Fibroblast of pulmonary artery (primary cell): ENCODE measurements around the gene HSPG2.
"Not testable (repeated sequence)": the region's sequence is repeated elsewhere in the genome, so short reads cannot be mapped to it uniquely, and the experiment has no call there.

Experiments used
- DNase-seq: peaks from one replicate; pipeline ENCODE4 v3.0.0-alpha.2; 2010; ENCODE audit warnings: low read depth
- H3K4me3 ChIP-seq: replicated peaks from 2 replicates; pipeline ENCODE4 v1.5.1; 2011; ENCODE audit warnings: low read depth, mild to moderate bottlenecking, control low read depth, low read length, moderate library complexity
- TF ChIP-seq, protein P1 (sequence below): IDR thresholded peaks from 2 replicates; pipeline ENCODE4 v1.5.1; 2011; ENCODE audit warnings: mild to moderate bottlenecking, control low read depth, low read length, inconsistent platforms; ENCODE audit errors: missing control alignments

Gene HSPG2

DNA sequence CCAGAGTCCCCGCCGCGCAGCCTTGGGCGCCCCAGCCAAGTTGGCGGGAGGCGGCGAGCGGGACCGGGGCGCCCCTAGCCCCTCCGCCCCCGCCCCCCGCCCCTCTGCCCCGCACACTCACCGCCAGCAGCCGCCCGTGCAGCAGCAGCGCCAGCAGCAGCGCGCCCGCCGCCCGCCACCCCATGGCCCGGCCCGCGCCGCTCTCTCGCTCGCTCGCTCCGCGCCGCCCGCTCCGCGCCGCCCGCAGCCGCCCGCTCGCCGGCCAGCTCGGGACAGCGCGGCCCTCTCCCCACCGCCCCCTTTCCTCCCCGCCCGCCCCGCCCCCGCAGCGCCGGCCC is at the start of gene HSPG2:
Gene HSPG2 (minus strand): TSS at position 277 of the 338 bp plus-strand sequence. CDS start 93 bp downstream, at position 184.
- TF ChIP-seq, protein P1, sequence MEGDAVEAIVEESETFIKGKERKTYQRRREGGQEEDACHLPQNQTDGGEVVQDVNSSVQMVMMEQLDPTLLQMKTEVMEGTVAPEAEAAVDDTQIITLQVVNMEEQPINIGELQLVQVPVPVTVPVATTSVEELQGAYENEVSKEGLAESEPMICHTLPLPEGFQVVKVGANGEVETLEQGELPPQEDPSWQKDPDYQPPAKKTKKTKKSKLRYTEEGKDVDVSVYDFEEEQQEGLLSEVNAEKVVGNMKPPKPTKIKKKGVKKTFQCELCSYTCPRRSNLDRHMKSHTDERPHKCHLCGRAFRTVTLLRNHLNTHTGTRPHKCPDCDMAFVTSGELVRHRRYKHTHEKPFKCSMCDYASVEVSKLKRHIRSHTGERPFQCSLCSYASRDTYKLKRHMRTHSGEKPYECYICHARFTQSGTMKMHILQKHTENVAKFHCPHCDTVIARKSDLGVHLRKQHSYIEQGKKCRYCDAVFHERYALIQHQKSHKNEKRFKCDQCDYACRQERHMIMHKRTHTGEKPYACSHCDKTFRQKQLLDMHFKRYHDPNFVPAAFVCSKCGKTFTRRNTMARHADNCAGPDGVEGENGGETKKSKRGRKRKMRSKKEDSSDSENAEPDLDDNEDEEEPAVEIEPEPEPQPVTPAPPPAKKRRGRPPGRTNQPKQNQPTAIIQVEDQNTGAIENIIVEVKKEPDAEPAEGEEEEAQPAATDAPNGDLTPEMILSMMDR, result no peak
- peak within 1 kb of the TSS; percentile 65 for H3K4me3 ChIP-seq

DNA sequence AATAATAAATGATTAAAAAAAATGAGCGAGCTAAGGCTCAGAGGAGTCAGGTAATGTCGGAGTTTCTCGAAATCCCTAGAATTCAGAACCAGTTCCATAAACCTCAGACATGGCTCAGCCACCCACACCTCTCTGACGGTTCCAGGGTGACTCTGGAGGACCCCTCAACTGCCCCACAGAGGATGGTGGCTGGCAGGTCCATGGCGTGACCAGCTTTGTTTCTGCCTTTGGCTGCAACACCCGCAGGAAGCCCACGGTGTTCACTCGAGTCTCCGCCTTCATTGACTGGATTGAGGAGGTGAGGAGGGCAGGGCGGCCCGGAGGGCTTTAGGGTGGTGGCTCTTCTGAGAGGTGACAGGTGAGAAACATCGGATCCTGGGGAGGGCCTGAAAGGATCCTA is 49.3 kb upstream of the HSPG2 start:
- not testable (repeated sequence) for H3K4me3 ChIP-seq, DNase-seq

More for the DNA sequence above, at the start of gene HSPG2:
- no peak for DNase-seq

DNA sequence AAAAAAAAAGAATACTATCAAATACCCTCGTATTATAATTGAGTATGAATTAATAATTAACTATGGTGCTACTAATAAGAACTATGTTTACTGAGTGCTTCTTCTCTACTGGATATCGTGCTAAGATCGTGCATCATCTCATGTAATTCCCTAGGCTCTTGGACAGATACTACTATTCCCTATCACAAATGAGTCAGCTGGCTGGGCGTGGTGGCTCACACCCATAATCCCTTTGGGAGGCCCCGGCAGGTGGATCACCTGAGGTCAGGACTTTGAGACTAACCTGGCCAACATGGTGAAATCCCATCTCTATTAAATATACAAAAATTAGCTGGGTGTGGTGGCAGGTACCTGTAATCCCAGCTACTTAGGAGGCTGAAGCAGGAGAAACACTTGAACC is 48.8 kb upstream of the HSPG2 start:
- H3K4me3 ChIP-seq, DNase-seq: not testable (repeated sequence)

DNA sequence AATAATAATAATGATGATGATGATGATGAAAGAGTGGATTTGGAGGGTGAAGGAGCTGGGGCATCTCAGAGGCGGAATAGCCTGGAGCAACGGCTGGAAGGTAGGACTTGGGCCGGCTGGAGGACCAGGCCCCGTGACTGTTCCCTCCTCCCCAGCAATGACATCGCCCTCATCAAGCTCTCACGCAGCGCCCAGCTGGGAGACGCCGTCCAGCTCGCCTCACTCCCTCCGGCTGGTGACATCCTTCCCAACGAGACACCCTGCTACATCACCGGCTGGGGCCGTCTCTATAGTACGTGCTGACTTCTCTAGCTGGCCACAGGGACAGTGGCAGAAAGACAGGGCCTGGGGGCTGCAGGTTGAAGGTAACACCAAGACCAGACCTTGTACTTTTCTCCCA is 46.4 kb upstream of the HSPG2 start:
- not testable (repeated sequence) for H3K4me3 ChIP-seq, DNase-seq

DNA sequence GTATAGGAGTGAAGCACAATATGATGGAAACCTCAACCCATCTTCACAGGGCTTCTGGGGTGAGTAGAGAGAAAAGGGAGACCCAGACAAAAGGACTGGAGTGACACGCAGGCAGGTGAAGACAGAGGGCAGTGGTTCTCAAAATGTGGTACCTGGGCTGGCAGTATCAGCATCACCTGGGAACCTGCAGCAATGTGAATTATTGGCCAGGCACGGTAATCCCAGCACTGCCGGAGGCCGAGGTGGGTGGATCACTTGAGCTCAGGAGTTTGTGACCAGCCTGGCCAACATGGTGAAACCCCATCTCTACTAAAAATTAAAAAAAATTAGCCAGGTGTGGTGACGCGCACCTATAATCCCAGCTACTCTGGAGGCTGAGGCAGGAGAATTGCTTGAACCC is 45.0 kb upstream of the HSPG2 start:
- H3K4me3 ChIP-seq, DNase-seq: not testable (repeated sequence)

DNA sequence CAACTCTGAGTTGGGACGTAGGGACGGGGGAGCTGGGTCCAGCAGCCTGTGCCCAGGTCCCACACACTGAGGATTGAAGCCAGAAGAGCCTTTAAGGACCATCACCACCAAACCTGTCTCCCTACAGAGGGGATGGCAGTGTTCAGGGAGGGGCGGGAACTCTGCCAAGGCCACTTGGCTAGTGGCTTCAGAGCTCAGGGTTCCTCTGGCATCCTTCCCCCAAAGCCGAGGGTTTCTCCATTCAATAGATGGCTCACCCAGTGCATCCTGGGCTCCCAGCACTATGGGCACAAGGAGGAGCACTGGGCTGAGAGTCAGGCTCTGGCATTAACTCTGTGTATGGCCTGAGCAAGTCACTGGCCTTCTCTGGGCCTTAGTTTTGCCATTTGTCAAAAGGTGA is 44.1 kb upstream of the HSPG2 start:
- H3K4me3 ChIP-seq, DNase-seq: not testable (repeated sequence)

DNA sequence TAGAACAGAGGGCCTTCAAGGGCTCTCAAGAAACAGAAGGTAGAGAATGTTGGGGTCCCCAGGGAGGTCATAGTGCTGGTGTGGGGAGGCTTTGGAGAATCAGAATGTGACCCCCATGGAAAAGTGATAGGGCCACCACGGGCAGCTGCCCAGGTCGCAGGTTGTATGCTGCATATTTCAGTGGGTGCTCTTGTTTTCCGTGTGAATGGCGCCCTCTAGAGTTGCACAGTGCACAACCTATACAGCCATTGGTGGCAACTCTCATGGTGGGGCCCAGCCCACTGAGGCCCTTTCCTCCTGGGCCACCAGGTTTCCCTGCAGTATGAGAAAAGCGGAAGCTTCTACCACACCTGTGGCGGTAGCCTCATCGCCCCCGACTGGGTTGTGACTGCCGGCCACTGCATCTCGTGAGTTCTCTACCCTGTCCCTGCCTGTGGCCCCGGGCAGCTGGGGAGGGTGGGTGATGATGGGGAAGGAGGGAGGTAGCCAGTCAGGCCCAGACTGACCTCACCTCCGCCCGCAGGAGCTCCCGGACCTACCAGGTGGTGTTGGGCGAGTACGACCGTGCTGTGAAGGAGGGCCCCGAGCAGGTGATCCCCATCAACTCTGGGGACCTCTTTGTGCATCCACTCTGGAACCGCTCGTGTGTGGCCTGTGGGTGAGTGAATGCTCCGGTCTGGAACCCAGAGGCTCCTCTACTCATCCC is 43.6 kb upstream of the HSPG2 start:
- not testable (repeated sequence) for H3K4me3 ChIP-seq, DNase-seq

DNA sequence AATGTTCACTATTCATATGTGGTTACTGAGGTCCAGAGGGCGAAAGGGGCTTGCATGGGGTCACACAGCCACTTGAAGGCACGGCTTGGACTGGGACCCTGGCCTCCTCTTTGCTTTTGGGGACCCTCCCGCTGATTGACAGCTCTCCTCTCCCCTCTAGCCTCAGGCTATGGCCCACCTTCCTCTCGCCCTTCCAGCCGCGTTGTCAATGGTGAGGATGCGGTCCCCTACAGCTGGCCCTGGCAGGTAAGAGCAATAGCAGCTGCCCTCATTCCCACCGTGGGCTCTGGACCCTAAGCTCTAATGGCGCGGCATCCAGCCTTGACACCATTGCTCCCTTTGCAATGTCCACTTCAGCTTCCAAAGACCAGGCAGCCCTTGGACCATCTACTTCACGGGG is 41.1 kb upstream of the HSPG2 start:
- H3K4me3 ChIP-seq, DNase-seq: not testable (repeated sequence)

DNA sequence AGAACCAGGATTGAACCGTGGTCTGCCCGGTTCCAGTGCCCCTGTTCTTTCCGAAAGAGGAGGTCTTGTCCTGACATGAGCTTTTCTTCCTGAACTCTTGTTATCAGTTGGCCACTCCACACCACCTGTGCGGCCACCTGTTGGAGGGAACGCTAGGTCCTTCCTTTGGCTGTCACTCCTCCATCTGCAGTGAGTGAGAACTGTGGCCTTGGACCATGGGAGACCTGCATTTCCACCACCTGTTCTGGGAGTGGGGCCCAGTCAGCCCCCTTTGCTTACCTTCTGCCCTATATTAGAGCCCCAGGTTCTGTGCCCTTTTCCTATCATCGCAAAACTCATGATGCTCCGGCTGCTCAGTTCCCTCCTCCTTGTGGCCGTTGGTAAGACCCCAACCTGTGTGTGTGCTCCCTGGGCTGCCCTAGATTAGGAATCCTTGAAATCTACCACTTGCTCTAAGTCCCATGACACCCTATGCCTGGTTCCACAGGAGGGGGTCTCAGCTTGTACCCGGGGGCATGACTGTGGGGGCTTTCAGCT is 39.7 kb upstream of the HSPG2 start, which contains the start of gene CELA3B:
Gene CELA3B (plus strand): TSS at position 320 of the 537 bp plus-strand sequence. CDS start 18 bp downstream, at position 338.
- not testable (repeated sequence) for DNase-seq, H3K4me3 ChIP-seq

DNA sequence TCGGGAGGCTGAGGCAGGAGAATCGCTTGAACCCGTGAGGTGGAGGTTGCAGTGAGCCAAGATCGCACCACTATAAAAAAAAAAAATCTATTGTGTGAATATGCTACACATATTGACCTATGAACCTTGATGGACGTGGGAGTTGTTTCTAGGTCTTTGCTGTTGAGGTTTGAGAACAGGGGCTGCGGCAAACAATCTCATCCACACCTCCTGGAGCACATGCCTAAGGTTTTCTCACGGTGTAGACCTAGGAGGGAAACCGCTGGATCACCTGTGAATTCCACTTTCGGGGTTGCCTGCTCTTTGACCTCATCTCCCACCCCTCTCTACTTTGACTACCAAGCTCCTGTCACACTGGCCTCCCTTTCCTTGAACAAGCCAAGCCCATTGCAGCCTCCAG is 38.2 kb upstream of the HSPG2 start:
- H3K4me3 ChIP-seq, DNase-seq: not testable (repeated sequence)

DNA sequence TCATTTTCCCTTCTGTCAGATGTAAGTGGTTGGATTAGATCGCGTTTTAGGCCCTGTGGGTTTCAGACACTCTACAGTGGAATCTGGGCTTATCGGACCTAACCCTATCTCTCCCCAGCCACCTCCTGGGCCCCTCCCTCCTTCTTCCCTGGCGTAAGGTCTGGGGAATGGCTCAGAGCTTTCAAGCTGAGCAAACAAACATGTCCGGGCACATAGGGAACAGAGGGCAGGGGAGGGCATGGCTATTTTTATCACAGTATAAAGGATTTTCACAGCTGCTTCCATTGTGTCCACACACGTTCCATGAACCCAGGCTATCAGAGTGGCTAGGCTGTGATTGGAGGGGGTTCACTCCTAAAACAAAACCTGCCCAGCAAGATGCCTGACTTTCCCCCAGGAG is 37.6 kb upstream of the HSPG2 start:
- H3K4me3 ChIP-seq, DNase-seq: not testable (repeated sequence)

DNA sequence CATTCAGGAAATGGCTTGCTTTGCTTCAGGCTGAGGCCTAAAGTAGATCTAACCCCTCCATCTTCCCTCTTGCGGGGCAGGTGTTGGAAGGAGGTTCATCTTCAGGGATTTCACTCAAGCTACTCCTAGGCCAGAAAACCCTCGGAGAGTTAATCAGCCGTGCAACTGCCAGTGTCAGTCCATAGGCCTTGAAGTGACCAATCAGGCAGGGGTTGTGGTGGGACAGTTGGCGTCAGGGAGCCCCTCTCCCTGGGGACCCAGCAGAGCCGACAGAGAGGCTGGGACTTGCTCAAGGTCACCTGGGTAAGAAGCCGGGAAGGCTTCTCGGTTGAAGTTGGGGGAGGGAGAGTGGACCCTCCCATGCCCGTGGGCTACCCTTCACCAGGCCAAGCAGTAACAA is 36.8 kb upstream of the HSPG2 start:
- DNase-seq, H3K4me3 ChIP-seq: not testable (repeated sequence)

DNA sequence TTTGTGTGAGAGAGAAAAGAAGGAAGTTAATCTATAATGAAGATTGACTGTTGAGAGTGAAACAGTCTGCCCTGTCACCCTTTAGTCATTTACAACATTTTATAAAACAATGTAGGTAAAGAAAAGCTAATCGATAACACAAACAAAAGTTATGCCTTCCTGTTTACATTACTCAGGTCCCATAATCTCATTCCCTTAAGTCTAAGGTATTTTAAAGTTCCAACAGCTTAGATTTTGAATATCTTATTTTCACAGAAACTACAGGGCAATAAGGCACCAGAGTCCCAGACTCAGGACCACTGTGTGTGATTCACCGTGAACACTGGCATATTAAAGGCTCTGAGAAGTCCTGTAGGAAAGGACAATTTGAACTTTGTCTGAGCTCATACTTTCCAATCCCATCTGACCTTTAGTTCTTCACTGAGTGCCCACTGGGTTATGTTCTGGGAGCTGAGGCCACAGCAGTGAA is 35.9 kb upstream of the HSPG2 start:
- DNase-seq, H3K4me3 ChIP-seq: not testable (repeated sequence)

DNA sequence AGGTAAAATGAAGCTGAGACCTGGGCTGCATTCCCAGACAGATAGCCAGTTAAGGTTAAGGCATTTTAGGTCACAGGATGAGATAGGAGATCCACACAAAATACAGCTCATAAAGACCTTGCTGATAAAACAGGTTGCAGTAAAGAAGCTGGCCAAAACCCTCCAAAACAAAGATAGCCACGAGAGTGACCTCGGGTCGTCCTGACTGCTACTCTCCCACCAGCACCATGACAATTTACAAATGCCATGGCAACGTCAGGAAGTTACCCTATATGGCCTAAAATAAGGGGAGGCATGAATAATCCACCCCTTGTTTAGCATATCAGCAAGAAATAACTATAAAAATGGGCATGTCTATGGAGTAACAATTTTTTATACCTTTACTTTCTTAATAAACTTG is 33.4 kb upstream of the HSPG2 start:
- not testable (repeated sequence) for H3K4me3 ChIP-seq, DNase-seq

DNA sequence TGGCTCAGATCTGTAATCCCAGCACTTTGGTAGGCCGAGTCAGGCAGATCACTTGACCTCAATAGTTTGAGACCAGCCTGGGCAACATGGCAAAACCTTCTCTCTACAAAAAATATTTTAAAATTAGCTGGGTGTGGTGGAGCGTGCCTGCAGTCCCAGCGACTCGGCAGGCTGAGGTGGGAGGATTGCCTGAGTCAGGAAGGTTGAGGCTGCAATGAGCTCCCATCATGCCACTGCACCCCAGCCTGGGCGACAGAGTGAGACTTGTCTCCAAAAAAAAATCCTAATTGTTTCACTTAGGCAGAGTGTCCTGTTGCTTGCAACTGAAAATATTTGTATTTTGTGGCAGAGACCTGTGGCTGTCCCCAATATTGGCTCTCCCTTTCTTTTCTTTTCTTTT is 32.0 kb upstream of the HSPG2 start:
- DNase-seq, H3K4me3 ChIP-seq: not testable (repeated sequence)

DNA sequence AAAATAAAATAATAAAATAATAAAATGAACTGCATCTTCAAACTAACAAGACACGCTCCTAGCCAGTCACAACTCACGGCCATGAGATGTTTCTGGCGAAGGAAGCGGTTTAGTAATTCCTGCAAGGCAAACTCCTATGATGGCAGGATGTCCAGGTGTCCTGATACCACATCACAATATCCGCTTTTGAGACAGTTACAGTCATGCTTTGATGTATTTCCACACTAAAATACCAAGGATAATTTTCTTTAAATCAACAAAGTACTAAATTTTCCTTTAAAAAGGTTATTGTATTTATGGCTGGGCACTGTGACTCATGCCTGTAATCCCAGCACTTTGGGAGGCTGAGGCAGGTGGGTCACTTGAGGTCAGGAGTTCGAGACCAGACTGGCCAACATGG is 30.1 kb upstream of the HSPG2 start:
- H3K4me3 ChIP-seq, DNase-seq: not testable (repeated sequence)
